Psoas muscle (tissue), 8 donors: ENCODE measurements around the gene GTPBP4. TPM values are rescaled to one million over a fixed set of nuclear protein-coding genes. Genes with fewer than 3 reads are reported as not detected.

Source experiments
- ATAC-seq, 4 donors: fragments of 200-7000 bp; cut with Tn5 transposase; one replicate each; pipeline ENCODE4 v1.9.1; 2020; ENCODE audit warnings: moderate library complexity in 3 of 4, mild to moderate bottlenecking in 2 of 4
- DNase-seq, 2 donors: peaks; one replicate each; pipeline ENCODE4 v3.0.0-alpha.2; 2020
- H3K27ac ChIP-seq: fragments of 200-600 bp; one replicate; pipeline ENCODE4 v1.8.0; 2022
- H3K27me3 ChIP-seq, 3 donors: fragments of 200-600 bp in 1 of 3; one replicate each; pipeline versions ENCODE4 v1.6.1 to v1.8.0; 2013 to 2022; ENCODE audit warnings: low read length in 2 of 3, mild to moderate bottlenecking in 2 of 3, moderate library complexity in 1 of 3; ENCODE audit not compliant: insufficient read depth in 3 of 3
- H3K36me3 ChIP-seq, 2 donors: fragments of 200-600 bp in 1 of 2; one replicate each; pipeline versions ENCODE4 v1.6.1 to v1.8.0; 2013 to 2022; ENCODE audit warnings: low read depth in 1 of 2, mild to moderate bottlenecking in 1 of 2, moderate library complexity in 1 of 2; ENCODE audit not compliant: insufficient read depth in 1 of 2
- H3K4me1 ChIP-seq: fragments of 200-600 bp; one replicate; pipeline ENCODE4 v1.8.0; 2022
- H3K4me3 ChIP-seq: fragments of 200-600 bp; one replicate; pipeline ENCODE4 v1.8.0; 2022; ENCODE audit warnings: mild to moderate bottlenecking
- H3K9me3 ChIP-seq: fragments of 200-600 bp; one replicate; pipeline ENCODE4 v1.8.0; 2022
- CTCF ChIP-seq: fragments of 200-600 bp; IDR thresholded peaks from one replicate; pipeline ENCODE4 v1.8.0; 2022; ENCODE audit warnings: antibody characterized with exemption
- WGBS, 3 donors: extraction: QIAGEN DNeasy Blood & Tissue Kit; methylation state at CpG; one replicate each; pipeline versions ENCODE4 v1.1.6 to v1.1.7; 2013; 5-methylcytosine and 5-hydroxymethylcytosine counted together
- intact Hi-C, 2 donors: fragments of 100-400 bp; cut with DNase I; formaldehyde crosslinking; loops; one replicate each; pipeline versions ENCODE4 v1.11.0 to v1.14.2; 2022
- polyA plus RNA-seq, 3 donors: library from polyadenylated mRNA; stranded (reverse); fragments of 200-250 nt; gene quantifications; one replicate each; pipeline ENCODE4 v1.2.3, GENCODE V29; 2013
- total RNA-seq, 4 donors: library from RNA; stranded (reverse); fragmentation: NEBNext Ultra II Directional in 2 of 4; extraction: Animal tissue kit (Norgen Biotek cat#: 25700) in 2 of 4; gene quantifications; one replicate each; pipeline versions ENCODE4 v1.2.1 to v1.2.4, GENCODE V29; 2021 to 2023
- donor health status: healthy with polysubstance abuse.
- donor health status: DM: no; HTN: no; CAD: no; lungs with moderate emphysema.
- donor health status: Bipolar disorder and iron deficiency.
- donor health status: healthy.
- donor health status: DM: yes; HTN: yes; CAD: no.
- donor health status: DM: no; HTN: no; CAD: no.
- donor health status: DM: no; HTN: no; CAD: no.
- donor health status: DM: yes; HTN: yes; CAD: no.

GTPBP4 gene
- total and polyA plus RNA-seq, 7 donors = 36.3 to 134 (median 70.2) TPM

- peaks cover 48% of the 10 kb centered on the region for H3K4me1 ChIP-seq
- H3K4me3 ChIP-seq = no peak overlapping the region
- ATAC-seq (no peak), DNase-seq (no peak)
- WGBS, 3 donors = 89 to 94% (median 94%) methylated on average over 9 of the region's 9 CpGs
- no peaks in the 10 kb centered on the region for H3K9me3 ChIP-seq
- no peak for TF ChIP-seq CTCF
- peaks cover 0 to 56% of the 10 kb centered on the region in 2 donors for H3K36me3 ChIP-seq
- H3K27me3 ChIP-seq = no peaks in the 10 kb centered on the region
- peak overlapping the region; percentile 17 for H3K27ac ChIP-seq
- intact Hi-C loops = no loop called here
Observed at GRCh38 chr10:1041514-1041913, 53.3 kb downstream of the GTPBP4 start.

GRCh38 chr10:1043532-1043995 lies 55.3 kb downstream of the GTPBP4 start:
- Histone ChIP-seq H3K4me1 (peaks cover 48% of the 10 kb centered on the region), H3K27me3 (no peaks in the 10 kb centered on the region), H3K9me3 (no peaks in the 10 kb centered on the region), H3K27ac (peak overlapping the region; percentile 81), H3K36me3 (peaks cover 0 to 49% of the 10 kb centered on the region in 2 donors), H3K4me3 (peak overlapping the region; percentile 47)
- 33 to 57% (median 33%) methylated on average over 12 of the region's 12 CpGs for WGBS, 3 donors
- no peak for TF ChIP-seq CTCF
- ATAC-seq (peak; percentile 13 to 58 (median 50)), DNase-seq (peak; percentile 28 to 66)
- intact Hi-C loops = no loop called here

GRCh38 chr10:1044146-1044545 lies 55.9 kb downstream of the GTPBP4 start:
- no peak for TF ChIP-seq CTCF
- peaks cover 0 to 47% of the 10 kb centered on the region in 2 donors for H3K36me3 ChIP-seq
- WGBS, 3 donors = 18 to 30% (median 28%) methylated on average over 4 of the region's 4 CpGs
- H3K27me3 ChIP-seq = no peaks in the 10 kb centered on the region
- intact Hi-C loops = no loop called here
- peaks cover 48% of the 10 kb centered on the region for H3K4me1 ChIP-seq
- peak overlapping the region; percentile 81 for H3K27ac ChIP-seq
- H3K9me3 ChIP-seq = no peaks in the 10 kb centered on the region
- DNase-seq = peak in 1 of 2 donors; percentile 58
- H3K4me3 ChIP-seq = peak overlapping the region; percentile 47
- peak in 2 of 4 donors; percentile 39 to 43 for ATAC-seq

GRCh38 chr10:1044964-1045363 lies 56.7 kb downstream of the GTPBP4 start:
- Histone ChIP-seq H3K36me3 (peaks cover 0 to 39% of the 10 kb centered on the region in 2 donors), H3K4me3 (peak overlapping the region; percentile 47), H3K27ac (peak overlapping the region; percentile 81), H3K9me3 (no peaks in the 10 kb centered on the region), H3K27me3 (no peaks in the 10 kb centered on the region), H3K4me1 (peaks cover 43% of the 10 kb centered on the region)
- 31 to 46% (median 36%) methylated on average over 4 of the region's 4 CpGs for WGBS, 3 donors
- intact Hi-C loops = loop anchor here in 1 of 2 donors (5.0 kb wide), 1 partner anchor 173 kb away; no protein-coding TSS in a partner anchor
- TF ChIP-seq CTCF = no peak
- ATAC-seq (no peak), DNase-seq (no peak)

GRCh38 chr10:1045415-1045814 lies 57.2 kb downstream of the GTPBP4 start:
- Histone ChIP-seq H3K4me1 (peaks cover 44% of the 10 kb centered on the region), H3K4me3 (peak overlapping the region; percentile 47), H3K27ac (peak overlapping the region; percentile 81), H3K36me3 (peaks cover 0 to 34% of the 10 kb centered on the region in 2 donors), H3K9me3 (no peaks in the 10 kb centered on the region), H3K27me3 (no peaks in the 10 kb centered on the region)
- WGBS, 3 donors = 63 to 69% (median 64%) methylated on average over 6 of the region's 6 CpGs
- ATAC-seq = no peak
- DNase-seq = no peak
- TF ChIP-seq CTCF = no peak
- intact Hi-C loops = loop anchor here in 1 of 2 donors (5.0 kb wide), 1 partner anchor 173 kb away; no protein-coding TSS in a partner anchor
